IMR-90 (cell line): ENCODE data around the gene MFN1. TPM values are rescaled to one million over a fixed set of nuclear protein-coding genes. Genes with fewer than 3 reads are reported as not detected.

Experiments
- ATAC-seq: fragments of 200-7000 bp; cut with Tn5 transposase; 2 replicates; pipeline ENCODE4 v1.9.1; 2020; ENCODE audit warnings: low read depth, mild to moderate bottlenecking, moderate library complexity
- BruUV-seq: library from RNA; stranded (reverse); fragments of 400-500 nt; replicated peaks from 2 replicates; lab custom pipeline; 2021; lab: Mats Ljungman, UMichigan
- CTCF ChIA-PET: fragments of 300-600 bp; formaldehyde crosslinking; extraction: SDS; loops from one replicate; lab custom pipeline; 2021; ENCODE audit warnings: antibody characterized with exemption; lab: Yijun Ruan, JAX
- POLR2A ChIA-PET: fragments of 300-600 bp; sonication (Branson Sonifier 250); formaldehyde crosslinking; loops from one replicate; lab custom pipeline; 2022; ENCODE audit warnings: antibody characterized with exemption; ENCODE audit not compliant: unreplicated experiment; lab: Charles Lee
- DNase-seq: peaks from one replicate; pipeline ENCODE4 v3.0.0; 2013
- H2AFZ ChIP-seq: replicated peaks from 2 replicates; pipeline ENCODE3; 2013; ENCODE audit warnings: low read length, mild to moderate bottlenecking; ENCODE audit not compliant: poor library complexity
- H2AK5ac ChIP-seq: 2 replicates; pipeline ENCODE4 v1.6.1; 2013; ENCODE audit warnings: low read depth, low read length, inconsistent platforms
- H2AK9ac ChIP-seq: replicated peaks from 2 replicates; pipeline ENCODE3; 2013; ENCODE audit warnings: mild to moderate bottlenecking, low read depth, low read length, moderate library complexity; ENCODE audit not compliant: poor library complexity
- H2BK120ac ChIP-seq: 2 replicates; pipeline ENCODE4 v1.6.1; 2013; ENCODE audit warnings: low read depth, low read length, inconsistent platforms
- H2BK15ac ChIP-seq: 3 replicates; pipeline ENCODE4 v1.6.1; 2013; ENCODE audit warnings: low read depth, low read length, inconsistent platforms
- H2BK20ac ChIP-seq: 2 replicates; pipeline ENCODE4 v1.6.1; 2013; ENCODE audit warnings: low read depth, mild to moderate bottlenecking, inconsistent platforms, low read length, moderate library complexity
- H2BK5ac ChIP-seq: 2 replicates; pipeline ENCODE4 v1.6.1; 2013; ENCODE audit warnings: mild to moderate bottlenecking, low read depth, low read length, inconsistent platforms; ENCODE audit not compliant: poor library complexity, severe bottlenecking
- H3K14ac ChIP-seq: replicated peaks from 2 replicates; pipeline ENCODE4 v1.6.1; 2013; ENCODE audit warnings: low read depth, low read length, inconsistent platforms
- H3K18ac ChIP-seq: 2 replicates; pipeline ENCODE4 v1.6.1; 2013; ENCODE audit warnings: low read depth, low read length, control low read depth
- H3K23ac ChIP-seq: 2 replicates; pipeline ENCODE4 v1.6.1; 2013; ENCODE audit warnings: low read depth, low read length, inconsistent platforms
- H3K27ac ChIP-seq: 2 replicates; pipeline ENCODE4 v1.5.1; 2013; ENCODE audit warnings: mild to moderate bottlenecking, control low read depth, low read length; ENCODE audit not compliant: insufficient read depth
- H3K27me3 ChIP-seq: 2 replicates; pipeline ENCODE4 v1.6.1; 2013; ENCODE audit warnings: low read length; ENCODE audit not compliant: control insufficient read depth, insufficient read depth
- H3K36me3 ChIP-seq: 2 replicates; pipeline ENCODE4 v1.6.1; 2013; ENCODE audit warnings: low read length, mixed read lengths; ENCODE audit not compliant: control insufficient read depth, insufficient read depth
- H3K4ac ChIP-seq: 2 replicates; pipeline ENCODE4 v1.6.1; 2013; ENCODE audit warnings: low read depth, low read length, inconsistent platforms
- H3K4me1 ChIP-seq: 2 replicates; pipeline ENCODE4 v1.6.1; 2013; ENCODE audit warnings: low read length, mixed read lengths; ENCODE audit not compliant: control insufficient read depth, insufficient read depth
- H3K4me2 ChIP-seq: 2 replicates; pipeline ENCODE4 v1.6.1; 2013; ENCODE audit warnings: low read depth, mild to moderate bottlenecking, control low read depth, low read length, moderate library complexity
- H3K4me3 ChIP-seq: 2 replicates; pipeline ENCODE4 v1.5.1; 2013; ENCODE audit warnings: low read depth, mild to moderate bottlenecking, control low read depth, low read length, moderate library complexity; ENCODE audit not compliant: insufficient read depth
- H3K56ac ChIP-seq: 2 replicates; pipeline ENCODE4 v1.6.1; 2013; ENCODE audit warnings: low read length, inconsistent platforms; ENCODE audit not compliant: insufficient read depth; ENCODE audit errors: extremely low read depth
- H3K79me1 ChIP-seq, 2 experiments: 2 replicates each; pipeline ENCODE4 v1.6.1; 2013; ENCODE audit warnings: low read length in 2 of 2, inconsistent platforms in 1 of 2, low read depth in 1 of 2
- H3K9ac ChIP-seq: 2 replicates; pipeline ENCODE4 v1.6.1; 2013; ENCODE audit warnings: low read depth, low read length, control low read depth
- H3K9me1 ChIP-seq: 2 replicates; pipeline ENCODE4 v1.6.1; 2013; ENCODE audit warnings: low read length, inconsistent platforms; ENCODE audit not compliant: insufficient read depth
- H3K9me3 ChIP-seq: 2 replicates; pipeline ENCODE4 v1.6.1; 2013; ENCODE audit warnings: low read length; ENCODE audit not compliant: control insufficient read depth, insufficient read depth
- H4K20me1 ChIP-seq: 2 replicates; pipeline ENCODE4 v1.6.1; 2013; ENCODE audit warnings: low read length, inconsistent platforms; ENCODE audit not compliant: insufficient read depth
- H4K5ac ChIP-seq: 2 replicates; pipeline ENCODE4 v1.6.1; 2013; ENCODE audit warnings: mild to moderate bottlenecking, low read depth, low read length, control low read depth
- H4K8ac ChIP-seq, 2 experiments: 2 replicates each; pipeline ENCODE4 v1.6.1; 2013; ENCODE audit warnings: low read depth in 2 of 2, low read length in 2 of 2, control low read depth in 1 of 2, inconsistent platforms in 1 of 2
- H4K91ac ChIP-seq: 2 replicates; pipeline ENCODE4 v1.6.1; 2013; ENCODE audit warnings: low read depth, low read length, inconsistent platforms; ENCODE audit not compliant: insufficient read depth
- CHD1 ChIP-seq: IDR thresholded peaks from 2 replicates; pipeline ENCODE4 v1.6.1; 2012; ENCODE audit warnings: low read depth, low read length, improper control_type of control experiment
- FOS ChIP-seq: fragments of 150-350 bp; IDR thresholded peaks from 2 replicates; pipeline ENCODE4 v1.6.1; 2016; ENCODE audit warnings: low read depth, low read length
- MAFK ChIP-seq: IDR thresholded peaks from 2 replicates; pipeline ENCODE4 v1.6.1; 2012; ENCODE audit warnings: low read depth, low read length, improper control_type of control experiment
- POLR2A ChIP-seq: IDR thresholded peaks from 2 replicates; pipeline ENCODE4 v1.6.1; 2012; ENCODE audit warnings: mild to moderate bottlenecking, low read depth, low read length
- RCOR1 ChIP-seq: IDR thresholded peaks from 2 replicates; pipeline ENCODE4 v1.6.1; 2012; ENCODE audit warnings: mild to moderate bottlenecking, low read length, improper control_type of control experiment; ENCODE audit not compliant: insufficient replicate concordance
- RFX5 ChIP-seq: IDR thresholded peaks from 2 replicates; pipeline ENCODE4 v1.8.0; 2012; ENCODE audit warnings: low read depth, mild to moderate bottlenecking, low read length, moderate library complexity
- WGBS, 2 experiments: methylation state at CpG; one replicate each; pipeline versions ENCODE4 v1.1.5 to v1.1.7; 2013; ENCODE audit warnings: missing lambda C conversion rate in 2 of 2; ENCODE audit not compliant: insufficient read length in 1 of 2; ENCODE audit errors: extremely low coverage in 2 of 2; 5-methylcytosine and 5-hydroxymethylcytosine counted together
- dilution Hi-C: fragments of 300-500 bp; cut with HindIII; formaldehyde crosslinking; loops from one replicate; pipeline ENCODE4 v1.14.3; 2018; ENCODE audit warnings: low sequenced_read_pairs; ENCODE audit not compliant: unreplicated experiment
- in situ Hi-C: fragments of 300-500 bp; cut with MboI; formaldehyde crosslinking; loops from 3 replicates; pipeline ENCODE4 v1.14.3; 2019; ENCODE audit warnings: low sequenced_read_pairs, inconsistent platforms, mixed read lengths
- intact Hi-C: fragments of 100-400 bp; cut with micrococcal nuclease; formaldehyde crosslinking; loops from 2 replicates; pipeline ENCODE4 v1.10.0; 2022
- polyA plus RNA-seq, 3 experiments: library from polyadenylated mRNA; depleted of rRNA; stranded (reverse); fragments of >200 nt; gene quantifications; 2 replicates each; pipeline ENCODE4 v1.2.3, GENCODE V29; 2012; ENCODE audit warnings: low replicate concordance in 1 of 3
- total RNA-seq: library from RNA; depleted of rRNA; stranded (reverse); fragments of >200 nt; gene quantifications from 2 replicates; pipeline ENCODE4 v1.2.3, GENCODE V29; 2012
- TF ChIP-seq, protein P1 (sequence below): fragments of 150-350 bp; IDR thresholded peaks from 2 replicates; pipeline ENCODE4 v1.6.1; 2016; ENCODE audit warnings: low read depth, mild to moderate bottlenecking, low read length, moderate library complexity, borderline replicate concordance

MFN1 gene
- total and polyA plus RNA-seq, 2 of the 4 experiments (the other 2 are of a cell fraction), result 23.6 to 40.3 TPM

DNA sequence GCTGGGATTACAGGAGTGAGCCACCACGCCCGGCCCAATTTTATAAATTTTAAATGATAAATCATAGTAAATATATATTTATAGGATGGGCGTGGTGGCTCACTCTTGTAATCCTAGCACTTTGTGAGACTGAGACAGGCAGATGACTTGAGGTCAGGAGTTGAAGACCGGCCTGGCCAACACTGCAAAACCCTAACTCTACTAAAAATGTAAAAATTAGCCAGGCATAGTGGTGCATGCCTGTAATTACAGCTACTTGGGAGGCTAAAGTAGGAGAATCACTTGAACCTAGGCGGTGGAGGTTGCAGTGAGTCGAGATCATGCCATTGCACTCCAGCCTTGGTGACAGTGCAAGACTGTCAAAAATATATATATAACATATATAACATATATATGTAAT, 26.4 kb downstream of the MFN1 start:
- Histone ChIP-seq H3K4ac (no peak overlapping the region), H3K14ac (no peak overlapping the region), H4K91ac (no peak overlapping the region), H3K4me1 (no peaks in the 10 kb centered on the region), H3K9me1 (no peaks in the 10 kb centered on the region), H3K9ac (no peak overlapping the region), H3K27ac (no peak overlapping the region), H2BK15ac (no peak overlapping the region), H2AFZ (no peak overlapping the region), H3K4me3 (no peak overlapping the region), H2BK120ac (no peak overlapping the region), H3K23ac (no peak overlapping the region), H3K56ac (no peak overlapping the region), H3K9me3 (no peaks in the 10 kb centered on the region), H3K36me3 (peaks cover 13% of the 10 kb centered on the region), H2BK20ac (no peak overlapping the region), H3K27me3 (no peaks in the 10 kb centered on the region), H2AK5ac (no peak overlapping the region), H2BK5ac (no peak overlapping the region), H4K5ac (no peak overlapping the region), H4K8ac (no peak overlapping the region), H3K18ac (no peak overlapping the region), H3K4me2 (no peak overlapping the region), H3K79me1 (no peaks in the 10 kb centered on the region; a peak in 1 of 4 replicates), H2AK9ac (no peak overlapping the region), H4K20me1 (no peaks in the 10 kb centered on the region)
- WGBS, 2 experiments, result no CpG with 5 or more reads among the region's 6 CpGs
- ATAC-seq (no peak), DNase-seq (no peak)
- dilution Hi-C loops (no loop called here), intact Hi-C loops (no loop called here), in situ Hi-C loops (no loop called here)
- ChIA-PET CTCF (interaction anchor here (2.0 kb wide), 1 partner anchor 11 kb away, joined by 5 read pairs; no protein-coding TSS in a partner anchor), POLR2A (no interaction called here)
- TF ChIP-seq CHD1, result no peak
- TF ChIP-seq POLR2A, result no peak
- no peak for TF ChIP-seq MAFK
- TF ChIP-seq RFX5, result no peak
- TF ChIP-seq, protein P1, sequence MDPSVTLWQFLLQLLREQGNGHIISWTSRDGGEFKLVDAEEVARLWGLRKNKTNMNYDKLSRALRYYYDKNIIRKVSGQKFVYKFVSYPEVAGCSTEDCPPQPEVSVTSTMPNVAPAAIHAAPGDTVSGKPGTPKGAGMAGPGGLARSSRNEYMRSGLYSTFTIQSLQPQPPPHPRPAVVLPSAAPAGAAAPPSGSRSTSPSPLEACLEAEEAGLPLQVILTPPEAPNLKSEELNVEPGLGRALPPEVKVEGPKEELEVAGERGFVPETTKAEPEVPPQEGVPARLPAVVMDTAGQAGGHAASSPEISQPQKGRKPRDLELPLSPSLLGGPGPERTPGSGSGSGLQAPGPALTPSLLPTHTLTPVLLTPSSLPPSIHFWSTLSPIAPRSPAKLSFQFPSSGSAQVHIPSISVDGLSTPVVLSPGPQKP, result no peak
- TF ChIP-seq FOS, result no peak
- no peak for TF ChIP-seq RCOR1
- no TSS peak for BruUV-seq
